NCI-H1694 (cell line): ENCODE results near the gene KRT86.
"Not testable (repeated sequence)": the region's sequence is repeated elsewhere in the genome, so short reads cannot be mapped to it uniquely, and the experiment has no call there.

Source experiments
- DNase-seq: peaks from one replicate; lab custom pipeline; 2025; lab: John Stamatoyannopoulos, UW

The KRT86 gene

DNA sequence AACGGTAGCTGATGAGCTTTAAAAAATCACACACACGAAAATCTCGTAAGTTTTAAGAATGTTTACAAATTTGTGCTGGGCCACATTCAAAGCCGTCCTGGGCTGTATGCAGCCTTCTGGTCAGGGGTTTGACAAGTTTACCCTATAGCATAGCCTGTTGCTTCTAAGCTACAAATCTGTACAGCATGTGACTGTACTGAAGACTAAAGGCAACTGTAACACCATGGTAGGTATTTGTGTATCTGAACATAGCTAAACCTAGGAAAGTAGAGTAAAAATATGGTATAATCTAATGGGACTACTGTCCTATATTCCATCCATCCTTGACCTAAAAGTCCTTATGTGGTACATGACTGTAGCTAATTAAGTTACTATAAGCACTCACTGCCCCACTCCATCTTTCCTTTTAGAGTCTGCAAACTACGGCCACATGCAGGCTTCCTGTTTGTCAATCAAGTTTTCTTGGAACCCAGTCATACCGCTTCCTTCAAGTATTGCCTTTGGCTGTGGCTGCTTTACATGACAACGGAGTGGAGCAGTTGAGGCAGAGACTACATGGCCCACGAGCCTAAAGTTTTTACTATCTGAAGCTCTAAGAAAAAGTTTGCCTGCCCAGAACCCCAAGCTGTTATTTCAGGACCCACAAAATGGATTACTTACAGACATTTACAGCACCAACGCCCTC is 22.9 kb upstream of the KRT86 start:
- DNase-seq: no peak

DNA sequence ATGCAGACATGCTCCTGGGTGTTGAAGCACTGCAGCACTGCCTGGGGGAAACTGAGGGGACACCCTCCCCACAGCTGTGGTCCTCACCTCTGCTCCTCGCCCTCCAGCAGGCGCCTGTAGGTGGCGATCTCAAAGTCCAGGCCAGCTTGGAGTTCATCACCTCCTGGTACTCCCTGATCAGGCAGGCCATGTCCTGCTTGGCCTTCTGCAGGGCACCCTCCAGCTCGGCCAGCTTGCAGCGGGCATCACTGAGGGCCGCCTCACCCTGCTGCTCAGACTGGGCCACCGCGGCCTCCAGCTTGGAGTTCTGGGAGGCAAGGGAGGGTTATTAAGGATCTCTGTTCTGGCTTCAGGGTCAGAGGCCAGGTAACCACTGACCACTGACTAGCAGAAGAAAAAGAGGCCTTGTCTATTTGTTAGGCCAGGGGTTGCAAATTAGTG is 22.2 kb upstream of the KRT86 start:
- not testable (repeated sequence) for DNase-seq

DNA sequence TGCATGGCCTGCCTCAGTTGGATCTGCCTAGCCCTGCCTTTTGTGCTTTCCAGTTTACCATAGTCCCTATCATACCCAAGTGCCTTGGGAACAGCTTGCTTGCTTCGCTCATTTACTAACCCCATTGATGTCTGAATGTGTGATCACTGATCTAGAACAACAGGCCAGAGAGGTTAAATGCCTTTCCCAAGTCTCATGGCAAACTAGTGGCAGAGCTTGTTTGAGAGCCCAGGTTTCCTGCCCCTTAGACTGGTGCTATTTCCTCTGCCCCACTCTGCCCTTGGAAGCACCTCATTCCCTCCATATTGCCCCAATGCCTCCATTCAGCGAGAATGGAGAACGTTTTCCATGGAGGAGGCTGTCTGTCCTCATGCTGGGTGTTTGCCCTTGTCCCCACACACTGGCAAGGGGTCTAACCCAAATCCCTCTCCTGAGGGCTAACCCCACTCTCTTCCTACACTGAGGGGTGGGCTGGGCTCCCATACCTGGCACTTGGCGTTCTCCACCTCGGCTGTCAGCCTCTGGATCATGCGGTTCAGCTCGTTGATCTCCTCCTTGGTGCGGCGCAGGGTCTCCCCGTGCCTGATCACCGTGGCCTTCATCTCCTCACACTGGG is 21.6 kb upstream of the KRT86 start:
- no peak for DNase-seq

DNA sequence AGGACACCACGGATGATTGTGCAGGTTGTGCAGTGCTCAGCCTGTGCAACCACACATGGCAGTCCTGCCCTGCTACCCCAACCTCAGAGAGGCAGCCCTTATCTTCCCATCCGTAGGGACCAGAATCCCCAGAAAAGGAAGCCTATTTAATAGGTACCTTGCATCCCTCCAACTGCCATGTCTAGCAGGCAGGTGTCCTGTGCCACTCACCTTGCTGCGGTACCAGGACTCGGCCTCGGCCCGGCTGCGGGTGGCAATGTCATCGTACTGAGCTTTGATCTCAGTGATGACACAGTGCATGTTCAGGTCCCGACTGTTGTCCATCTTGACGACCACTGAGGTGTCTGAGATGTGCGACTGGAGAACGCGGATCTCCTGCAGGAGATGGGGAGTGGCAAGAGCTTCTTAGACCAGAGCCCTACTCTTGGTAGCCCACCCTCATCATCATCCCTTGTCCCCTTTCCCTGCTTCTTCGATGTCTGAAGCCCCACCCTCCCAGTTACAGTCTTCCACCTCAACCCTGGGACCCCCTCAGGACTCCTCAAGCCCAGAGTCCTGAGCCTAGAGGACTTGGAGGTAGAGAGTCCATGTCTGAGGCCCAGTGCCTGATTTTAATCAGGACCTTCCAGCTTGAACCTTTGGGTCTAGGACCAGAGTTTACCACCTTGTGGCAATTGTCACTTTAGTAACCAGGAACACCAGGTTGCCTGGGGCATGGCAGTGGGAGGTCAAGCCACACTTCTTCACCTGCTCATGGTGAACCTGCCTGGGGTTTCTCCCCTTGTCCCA is 20.9 kb upstream of the KRT86 start:
- no peak for DNase-seq

DNA sequence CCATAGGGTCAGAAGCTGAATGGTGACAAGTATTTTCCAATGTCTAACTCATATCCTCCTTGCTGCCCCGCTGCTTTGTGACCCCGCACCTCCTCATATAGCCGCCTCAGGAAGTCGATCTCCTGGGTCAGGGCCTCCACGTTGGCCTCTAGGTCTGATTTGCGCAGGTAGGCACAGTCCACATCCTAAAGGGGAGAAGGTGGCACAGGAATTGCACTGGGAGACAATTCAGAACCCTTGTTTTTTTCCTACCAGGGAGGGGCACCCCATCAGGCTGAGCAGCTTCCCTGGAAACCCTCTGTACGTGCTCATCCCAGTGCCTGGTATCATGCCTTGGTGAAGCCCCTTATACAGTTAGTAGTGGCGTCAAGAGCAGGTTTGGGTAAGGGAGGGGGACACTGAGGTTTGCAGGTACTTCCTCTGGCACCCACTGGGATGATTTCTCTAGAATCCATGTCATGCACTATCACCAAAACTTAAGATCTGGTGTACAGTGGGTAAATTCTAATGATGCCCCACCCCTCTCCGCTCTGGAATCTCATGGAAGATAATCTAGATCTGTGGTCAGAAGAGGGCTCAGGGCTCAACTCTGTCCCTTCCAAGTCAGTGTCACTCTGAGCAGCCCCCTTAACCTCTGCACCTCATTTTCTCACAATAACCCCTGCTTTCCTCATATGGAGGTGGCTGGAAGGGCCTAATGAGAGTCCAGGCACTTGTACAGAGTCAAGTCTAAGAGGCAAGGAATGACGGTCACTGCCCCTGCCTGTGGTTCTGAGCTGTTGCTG is 20.1 kb upstream of the KRT86 start:
- no peak for DNase-seq

DNA sequence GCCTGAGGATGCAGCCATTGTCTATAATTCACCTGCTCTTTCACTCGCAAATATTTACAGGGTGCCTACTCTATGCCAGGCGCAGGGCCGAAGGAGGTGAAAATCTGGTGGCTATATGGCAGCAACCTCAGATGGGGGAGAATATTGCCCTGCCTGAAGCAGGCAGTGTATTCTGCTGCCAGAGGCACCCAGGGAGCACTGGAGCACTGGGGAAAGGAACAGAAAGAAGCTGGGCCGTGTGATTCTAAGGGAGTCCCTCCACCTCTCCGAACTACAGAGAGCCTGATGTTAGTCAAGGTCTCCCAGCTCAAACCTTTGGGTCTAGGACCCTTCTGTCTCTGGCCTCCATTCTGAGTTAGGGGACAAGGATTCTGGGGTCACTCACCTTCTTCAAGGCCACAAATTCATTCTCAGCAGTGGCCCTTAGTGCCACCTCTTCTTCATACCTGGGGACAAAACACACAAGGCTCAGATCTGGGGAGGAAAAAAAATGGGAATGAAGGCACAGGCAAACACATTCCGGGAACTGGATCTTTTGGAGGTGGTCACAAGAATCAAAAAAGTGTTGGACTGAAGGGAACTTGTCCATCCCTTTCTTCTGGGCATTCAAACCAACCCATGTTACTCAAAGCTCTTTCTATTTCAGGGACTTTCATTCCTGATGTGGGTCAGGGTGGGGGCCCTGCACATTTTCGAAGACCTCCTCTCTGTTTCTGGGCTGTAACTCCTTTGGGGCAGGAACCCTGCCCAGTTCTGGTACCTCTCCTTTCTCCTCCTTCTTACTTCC is 19.3 kb upstream of the KRT86 start:
- DNase-seq: no peak

DNA sequence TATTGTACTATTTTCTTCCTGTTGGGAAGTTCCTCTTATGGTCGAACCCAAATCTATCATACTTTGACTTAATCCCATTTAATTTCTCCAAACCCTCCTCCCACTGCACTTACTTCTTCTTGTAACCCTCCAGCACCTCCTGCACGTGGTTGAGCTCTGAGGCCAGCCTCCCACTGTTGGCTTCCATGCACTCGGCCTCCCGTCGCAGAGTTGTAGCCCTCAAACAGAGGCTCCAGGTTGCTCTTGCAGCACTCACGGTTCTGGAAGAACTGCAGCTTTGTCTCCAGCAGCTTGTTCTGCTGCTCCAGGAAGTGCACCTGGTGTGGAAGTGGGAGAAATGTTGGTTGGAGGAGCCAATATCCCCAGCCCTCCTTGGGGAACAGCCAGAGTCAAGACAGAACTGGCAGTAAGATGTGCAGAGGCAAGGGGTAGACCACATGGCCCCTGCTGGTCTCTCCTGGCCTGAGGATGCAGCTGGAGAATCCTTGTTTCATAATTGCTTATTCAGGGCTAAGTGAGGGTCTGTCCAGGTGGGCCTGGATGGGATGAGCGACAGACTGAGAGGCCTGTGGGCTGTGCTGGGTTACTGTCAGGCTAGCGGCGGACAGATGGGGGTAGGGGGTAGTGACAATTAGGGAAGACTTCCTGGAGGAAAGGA is 18.4 kb upstream of the KRT86 start:
- DNase-seq: no peak

DNA sequence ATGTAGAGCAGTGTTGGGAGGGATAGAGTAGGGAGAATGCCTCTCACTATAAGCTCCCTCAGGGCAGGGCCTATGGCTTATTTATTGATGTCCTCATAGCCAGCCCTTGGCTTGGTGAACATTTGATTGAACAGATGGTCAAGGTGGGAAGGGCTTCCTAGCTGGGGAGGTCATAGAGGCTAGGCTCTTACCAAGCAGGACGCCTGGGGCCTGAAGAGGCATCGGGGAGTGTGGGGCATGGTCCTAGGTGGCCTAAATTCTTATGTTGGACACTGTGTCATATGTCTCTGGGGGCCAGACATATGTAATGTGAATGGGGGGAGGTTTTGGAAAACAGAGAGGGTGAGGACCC is 17.9 kb upstream of the KRT86 start:
- DNase-seq: no peak

DNA sequence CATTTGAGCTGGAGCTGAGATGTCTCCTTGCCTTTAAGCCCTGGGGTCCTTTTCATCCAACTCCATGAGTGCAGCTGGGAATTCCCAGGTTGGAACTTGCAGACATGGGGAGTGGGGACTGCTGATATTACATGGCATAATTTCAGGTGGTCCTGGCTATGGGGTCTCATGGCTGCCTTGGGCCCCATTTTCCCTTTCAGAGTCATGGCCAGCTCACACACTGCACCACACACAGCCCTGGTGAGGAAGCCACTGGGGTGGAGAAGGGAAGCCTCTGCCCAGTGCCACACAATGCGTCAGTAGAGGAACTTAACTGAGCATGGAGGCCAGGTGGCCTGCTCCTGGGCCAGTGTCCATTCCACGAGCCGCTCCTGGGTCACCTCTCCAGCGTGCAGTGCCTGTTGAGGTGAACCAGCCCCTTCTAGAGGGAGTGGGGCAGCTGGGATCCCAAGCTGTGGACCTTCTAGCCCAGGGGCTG is 17.3 kb upstream of the KRT86 start:
- DNase-seq: no peak

DNA sequence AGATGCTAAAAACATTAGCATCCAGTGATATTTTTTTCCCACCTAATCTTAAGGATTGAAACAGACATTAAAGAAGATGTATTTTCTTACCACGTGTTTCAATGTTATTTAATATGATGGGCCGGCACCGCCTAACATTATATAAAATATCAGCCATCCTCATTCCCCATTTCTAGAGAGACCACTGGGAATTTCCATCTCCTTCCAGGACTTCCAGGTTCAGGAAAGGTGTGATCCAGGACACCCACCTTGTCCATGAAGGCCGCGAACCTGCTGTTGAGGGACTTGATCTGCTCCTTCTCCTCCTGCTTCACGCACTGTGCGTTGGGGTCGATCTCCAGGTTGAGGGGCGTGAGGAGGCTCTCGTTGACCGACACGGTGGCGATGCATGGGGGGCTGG is 16.5 kb upstream of the KRT86 start:
- not testable (repeated sequence) for DNase-seq

DNA sequence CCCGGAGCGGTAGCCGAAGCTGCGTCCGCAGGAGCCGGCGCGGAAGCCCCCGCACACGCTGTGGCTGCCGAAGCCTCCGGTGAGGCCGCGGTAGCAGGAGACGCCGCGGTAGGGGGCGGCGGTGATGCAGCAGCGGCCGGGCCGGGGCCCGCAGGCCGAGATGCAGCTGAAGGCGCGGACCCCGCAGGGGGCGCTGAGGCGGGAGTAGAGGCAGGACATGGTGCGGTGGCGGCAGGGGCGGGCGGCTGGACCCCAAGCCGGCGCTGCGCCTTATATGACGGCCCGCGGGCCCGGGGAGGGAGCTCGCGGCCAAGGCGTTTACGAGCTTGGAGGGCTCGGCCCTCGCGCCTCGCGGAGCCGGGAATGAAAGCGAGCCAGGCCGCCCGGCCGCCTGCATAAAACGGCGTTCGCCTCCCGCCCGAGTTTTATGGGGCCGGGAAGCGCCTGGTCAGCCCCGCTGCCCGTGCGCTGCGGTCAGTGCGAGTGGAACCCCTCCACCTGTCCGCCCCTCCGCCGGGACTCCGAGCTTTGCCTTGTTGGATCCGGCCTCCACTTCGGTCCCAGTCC is 16.0 kb upstream of the KRT86 start:
- DNase-seq: no peak

DNA sequence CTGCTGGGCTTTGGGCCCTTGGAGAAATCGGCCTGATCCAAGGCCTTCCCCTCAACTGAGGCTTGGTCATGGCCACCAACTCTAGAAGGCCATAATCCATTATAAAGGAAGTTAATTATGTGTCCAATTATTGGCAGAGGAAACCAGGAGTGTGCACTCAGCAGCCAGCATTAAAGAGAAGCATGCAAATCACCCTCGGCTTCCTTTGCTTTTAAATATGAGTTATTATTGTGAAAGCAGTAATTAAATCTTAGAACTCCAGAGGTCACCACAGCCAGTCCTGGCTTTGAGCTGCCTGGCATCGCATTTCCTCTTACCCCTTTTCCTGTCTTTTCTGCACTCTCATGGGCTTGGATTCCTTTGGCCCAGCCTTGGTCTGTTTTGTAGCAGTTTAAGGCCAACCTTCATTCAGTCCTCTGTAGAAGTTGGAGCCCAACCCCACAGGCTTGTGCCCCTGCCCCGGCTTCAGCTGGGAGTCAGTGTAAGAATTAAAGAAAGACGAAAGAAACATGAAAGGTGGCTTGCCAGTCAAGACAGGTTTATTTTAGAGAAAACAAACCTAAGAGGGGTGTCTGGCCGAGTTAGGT is 14.7 kb upstream of the KRT86 start:
- no peak for DNase-seq

DNA sequence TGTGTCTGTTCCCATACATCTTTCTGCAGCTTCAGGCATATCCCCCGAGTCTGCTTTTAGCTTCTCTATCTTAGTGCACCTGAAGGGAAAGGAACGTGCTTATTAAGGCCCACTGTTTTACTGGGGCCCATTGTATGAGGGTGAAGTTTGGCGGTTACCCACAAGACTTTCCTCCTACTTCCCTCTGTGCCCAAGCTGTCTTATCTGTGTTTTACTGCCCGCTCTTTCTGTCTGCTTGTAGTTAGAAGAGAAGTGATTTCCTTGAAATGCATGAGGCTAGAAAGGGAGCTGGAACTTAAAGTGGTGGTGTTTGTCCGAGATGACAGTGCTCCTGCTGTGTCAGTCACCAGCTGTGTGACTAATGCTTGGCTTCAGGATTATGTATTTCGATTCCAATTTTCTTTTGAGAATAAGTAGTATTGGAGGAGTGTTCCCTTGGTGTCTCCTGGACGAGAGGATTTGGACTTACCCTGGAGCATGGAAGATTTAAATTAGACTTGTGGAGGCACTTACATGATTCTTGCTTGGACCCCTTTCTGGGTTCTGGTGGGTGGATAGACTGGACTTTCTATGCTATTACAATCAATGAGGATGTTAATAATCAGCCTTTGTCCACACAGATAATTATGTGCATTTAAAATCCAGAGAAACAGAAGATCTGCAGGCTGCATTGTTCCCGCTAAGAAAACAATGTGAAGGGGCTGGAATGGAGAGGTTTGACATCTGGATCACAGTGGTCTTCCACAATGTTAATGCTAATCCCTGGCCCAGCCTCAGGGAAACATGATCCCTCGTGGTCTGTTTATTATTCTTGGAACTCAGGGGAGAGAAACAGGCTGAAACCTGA is 13.9 kb upstream of the KRT86 start:
- no peak for DNase-seq

DNA sequence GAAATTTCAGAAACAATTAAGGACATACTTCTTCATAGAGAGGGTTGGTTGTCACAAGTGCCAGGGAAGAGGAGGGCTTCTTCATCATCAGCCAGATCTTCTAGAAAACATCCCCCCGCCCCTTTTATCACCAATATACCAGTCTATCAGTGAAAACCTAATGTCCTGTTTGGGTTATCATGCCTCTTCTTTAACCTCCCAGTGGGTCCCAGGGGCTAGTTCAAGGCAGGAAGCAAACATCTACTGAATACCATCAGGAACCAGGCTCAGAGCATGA is 13.3 kb upstream of the KRT86 start:
- DNase-seq: no peak

DNA sequence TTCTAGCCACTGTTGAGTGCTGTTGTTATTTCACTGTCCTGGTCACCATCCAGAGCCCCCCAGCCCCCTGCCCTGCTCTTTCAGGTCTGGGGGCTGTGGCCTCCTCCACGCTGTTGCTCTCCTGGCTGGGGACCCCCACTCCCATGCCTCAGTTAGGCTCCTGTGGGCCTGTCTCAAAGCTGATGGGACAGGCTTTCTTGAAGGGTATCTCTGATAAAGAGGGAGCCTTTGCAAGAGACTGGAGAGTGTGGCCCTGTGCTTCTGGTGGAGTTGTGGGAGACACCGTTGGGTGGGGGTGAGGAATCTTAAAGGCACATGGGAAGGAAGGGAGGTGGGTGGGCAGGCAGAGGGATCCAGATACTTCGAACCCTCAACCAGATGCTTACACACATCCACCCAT is 12.2 kb upstream of the KRT86 start:
- DNase-seq: no peak

DNA sequence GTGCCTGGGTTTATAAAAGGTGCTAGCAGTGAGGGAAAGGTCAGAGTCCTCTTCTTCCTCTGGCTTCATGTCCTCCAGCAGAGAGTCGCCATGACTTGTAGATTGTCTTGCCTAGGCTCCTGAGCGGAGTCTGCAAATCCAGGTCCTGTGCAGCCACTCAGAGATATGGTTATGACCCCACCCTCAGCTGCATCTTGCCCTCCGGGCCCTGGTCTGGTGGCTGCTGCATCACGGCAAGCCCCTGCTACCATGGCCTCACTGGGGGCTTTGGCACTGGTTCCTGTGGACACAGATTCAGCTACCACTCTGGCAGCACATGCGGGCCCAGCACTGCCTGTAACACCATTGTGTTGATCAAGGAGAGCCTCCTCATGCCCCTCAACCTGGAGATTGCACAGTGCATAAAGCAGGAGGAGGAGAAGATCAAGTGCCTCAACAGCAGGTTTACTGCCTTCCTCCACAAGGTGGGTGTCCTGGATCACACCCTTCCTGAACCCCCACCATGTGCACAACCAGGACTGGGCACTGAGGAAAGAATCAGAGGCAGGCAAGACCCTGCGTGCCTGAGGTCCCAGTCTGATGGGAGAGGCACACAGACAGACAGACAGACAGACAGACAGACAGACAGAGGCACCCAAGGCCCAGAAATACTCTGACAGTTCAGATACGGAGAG is 10.5 kb upstream of the KRT86 start:
- DNase-seq: no peak

DNA sequence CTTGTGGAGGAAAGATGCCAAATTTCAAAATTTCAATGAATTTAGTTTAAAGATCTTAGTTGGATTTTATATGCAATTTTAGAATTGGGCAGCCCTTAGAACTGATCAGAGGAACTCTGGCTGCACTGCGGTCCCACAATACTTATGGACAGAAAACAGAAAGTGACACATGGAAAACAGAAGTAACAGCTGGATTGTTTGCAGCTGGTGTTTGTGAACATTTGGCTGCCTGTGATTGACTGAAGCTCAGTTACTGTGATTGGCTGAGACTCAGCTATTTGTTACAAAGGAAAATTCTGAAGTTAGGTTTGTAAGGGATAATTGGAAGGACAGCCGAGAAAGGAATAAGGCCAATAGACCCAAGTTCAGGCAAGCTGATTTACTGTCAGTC is 10.0 kb upstream of the KRT86 start:
- no peak for DNase-seq

DNA sequence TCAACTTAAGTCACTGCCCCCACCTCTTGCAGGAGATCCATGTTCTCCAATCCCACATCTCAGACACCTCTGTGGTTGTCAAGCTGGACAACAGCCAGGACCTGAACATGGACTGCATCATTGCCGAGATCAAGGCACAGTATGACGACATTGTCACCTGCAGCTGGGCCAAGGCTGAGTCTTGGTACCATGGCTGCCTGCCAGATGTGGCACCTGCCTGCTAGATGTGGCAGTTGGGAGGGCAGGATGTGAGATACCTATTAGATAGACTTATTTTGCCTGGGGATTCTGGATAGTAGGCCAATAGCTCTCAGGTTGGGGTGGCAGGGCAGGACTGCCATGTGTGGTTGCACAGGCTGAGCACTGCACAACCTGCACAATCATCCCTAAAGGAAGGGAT is 7.9 kb upstream of the KRT86 start:
- no peak for DNase-seq

DNA sequence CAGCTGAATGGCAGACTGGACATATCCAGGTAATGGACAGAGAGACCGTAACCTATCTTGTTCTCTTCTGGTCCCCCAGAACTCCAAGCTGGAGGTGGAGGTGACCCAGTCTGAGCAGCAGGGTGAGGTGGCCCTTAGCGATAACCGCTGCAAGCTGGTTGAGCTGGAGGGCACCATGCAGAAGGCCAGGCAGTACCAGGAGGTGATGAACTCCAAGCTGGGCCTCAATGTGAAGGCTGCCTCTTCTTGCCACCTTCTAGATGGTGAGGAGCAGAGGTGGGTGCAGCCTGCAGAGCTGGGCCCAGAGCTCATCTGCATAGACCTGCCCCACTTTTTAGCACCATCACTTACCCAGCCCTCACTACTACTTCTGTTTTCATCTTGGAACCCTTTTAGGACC is 7.2 kb upstream of the KRT86 start:
- DNase-seq: no peak
